NCI-H345 (cell line): ENCODE measurements around the gene NAA60.
"Not testable (repeated sequence)": the region's sequence is repeated elsewhere in the genome, so short reads cannot be mapped to it uniquely, and the experiment has no call there.

Experiments used
- DNase-seq: peaks from one replicate; lab custom pipeline; 2025; lab: John Stamatoyannopoulos, UW

NAA60 gene

DNA sequence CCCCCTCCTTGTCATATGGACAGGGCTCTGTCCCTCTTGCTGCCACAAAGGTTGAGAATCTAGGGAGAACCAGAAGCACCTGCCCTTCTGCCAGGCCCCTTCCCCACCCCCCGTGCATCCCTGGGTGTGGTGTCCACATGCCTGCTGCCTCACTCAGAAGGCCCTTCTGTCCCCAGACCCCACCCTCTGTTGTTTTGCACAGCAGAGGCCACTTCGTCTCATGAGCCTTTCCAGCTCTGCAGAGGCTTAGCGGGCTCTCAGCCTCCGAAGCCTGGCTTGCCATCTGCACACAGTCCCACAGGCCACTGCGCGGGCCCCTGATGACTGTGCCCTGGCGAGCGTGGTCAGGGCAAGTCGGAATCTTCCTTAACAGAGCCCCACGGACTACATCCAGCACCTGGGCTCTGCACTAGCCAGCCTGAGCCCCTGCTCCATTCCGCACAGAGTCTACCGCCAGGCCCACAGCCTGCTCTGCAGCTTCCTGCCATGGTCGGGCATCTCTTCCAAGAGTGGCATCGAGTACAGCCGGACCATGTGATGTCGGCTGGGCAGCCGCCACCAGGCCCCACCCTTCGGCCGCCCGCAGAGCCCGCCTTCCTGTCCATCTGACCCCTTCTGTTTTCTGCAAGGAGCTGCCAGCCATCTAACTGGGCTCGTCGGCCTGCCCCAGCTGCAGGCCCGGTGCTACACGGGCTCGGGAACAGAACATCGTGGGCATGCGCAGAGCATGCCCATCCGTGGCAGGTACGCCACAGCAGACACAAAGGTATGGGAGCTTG is 41.0 kb downstream of the NAA60 start:
- DNase-seq: no peak

DNA sequence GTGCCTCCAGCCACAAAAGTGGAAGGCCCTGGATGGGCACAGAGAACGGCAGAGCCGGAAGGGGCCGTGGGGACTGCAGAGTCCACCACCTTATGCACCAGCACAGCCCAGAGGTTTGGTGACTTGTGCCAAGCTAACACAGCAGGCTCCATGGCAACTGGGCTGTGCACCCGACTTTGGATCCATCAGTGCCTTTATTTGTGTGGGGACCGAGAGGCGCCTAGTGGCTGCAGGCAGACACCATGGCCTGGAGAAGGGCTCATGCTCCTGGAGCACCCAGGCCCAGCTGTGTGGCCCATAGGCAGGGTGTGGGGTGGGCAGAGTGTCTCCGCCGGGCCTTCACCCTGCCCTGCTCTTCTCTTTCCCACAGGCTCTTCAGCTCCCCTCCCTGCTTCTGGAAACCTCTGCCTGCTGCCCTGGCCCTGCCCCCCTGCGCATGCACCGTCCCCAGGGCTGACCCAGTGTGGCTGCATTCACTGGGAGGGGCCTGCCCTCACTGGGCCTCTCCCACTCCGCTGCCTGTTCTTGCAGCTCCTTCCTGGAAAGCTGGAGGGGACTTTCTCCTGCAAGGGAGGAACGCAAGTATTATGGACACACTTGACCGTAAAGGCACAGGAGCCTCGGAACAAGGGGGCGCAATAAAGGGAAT is 41.7 kb downstream of the NAA60 start:
- no peak for DNase-seq

DNA sequence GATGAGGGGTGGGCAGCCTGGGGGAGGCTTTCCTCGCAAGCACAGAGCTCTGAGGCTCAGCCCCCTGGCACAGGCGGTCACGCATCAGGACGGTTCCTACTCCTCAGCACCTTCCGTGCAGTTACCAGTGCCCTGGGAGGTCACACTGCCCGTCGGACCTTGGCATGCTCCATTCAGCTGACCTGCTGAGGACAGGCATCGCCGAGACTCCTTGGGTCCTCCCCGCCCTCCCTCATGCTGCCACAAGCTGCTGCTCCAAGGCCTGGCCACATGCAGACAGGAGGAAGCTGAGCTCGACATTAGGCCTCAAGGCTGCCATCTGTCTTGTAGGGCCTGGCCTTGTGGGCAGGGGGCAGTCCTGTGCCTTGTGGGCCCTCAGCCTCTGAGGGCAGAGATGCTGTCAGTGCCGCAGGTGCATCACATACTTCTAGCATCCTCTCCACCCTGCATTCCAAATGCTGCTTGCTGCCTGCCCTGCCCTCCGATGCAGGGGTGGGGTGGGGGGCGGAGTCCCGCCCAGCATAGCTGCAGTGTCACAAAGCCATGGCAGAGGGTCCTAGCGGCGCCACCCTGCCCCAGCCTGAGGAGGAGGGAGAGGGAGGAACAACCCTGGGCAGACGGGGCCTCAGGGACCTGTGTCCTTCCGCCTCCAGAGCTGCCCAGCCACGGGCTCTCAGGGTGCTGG is 42.5 kb downstream of the NAA60 start:
- no peak for DNase-seq

- no peak for DNase-seq
Observed at GRCh38 chr16:3486506-3487215, 43.2 kb downstream of the NAA60 start.

GRCh38 chr16:3487521-3488410 is 44.3 kb downstream of the NAA60 start:
- DNase-seq: no peak

- DNase-seq: no peak
Observed at GRCh38 chr16:3488801-3489200, 45.3 kb downstream of the NAA60 start.

DNA sequence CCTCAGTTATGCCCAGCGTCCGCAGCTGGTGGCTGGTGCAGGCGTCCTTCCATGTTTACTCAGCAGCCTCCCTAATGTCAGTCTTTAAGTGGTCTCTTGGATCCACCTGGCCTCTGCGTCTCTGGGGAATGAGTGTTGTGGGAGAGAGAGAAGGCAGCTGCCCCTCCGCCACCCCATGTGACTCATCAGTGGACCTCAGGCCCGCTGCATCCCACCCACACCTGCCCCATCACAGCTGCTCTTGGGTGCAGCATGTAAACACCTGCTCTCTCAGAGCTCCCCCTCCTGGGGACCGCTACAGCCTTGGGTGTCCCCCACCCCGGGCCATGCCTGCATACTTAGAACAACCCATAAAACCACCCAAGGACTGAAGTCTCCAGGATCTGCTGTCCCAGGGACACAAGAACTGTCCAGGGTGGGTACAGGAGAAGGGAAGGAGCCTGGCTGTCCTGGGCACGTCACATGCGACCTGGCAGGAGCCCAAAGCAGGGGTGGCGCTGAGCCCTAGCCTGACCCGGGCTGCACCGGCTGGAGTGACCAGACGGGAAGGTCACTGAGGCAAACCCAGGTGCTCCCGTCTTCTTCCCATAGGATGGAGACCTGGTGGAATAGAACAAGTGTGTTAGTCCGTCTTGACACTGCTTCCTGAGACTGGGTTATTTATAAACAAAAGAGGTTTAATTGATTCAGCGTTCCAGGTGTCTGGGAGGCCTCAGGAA is 47.6 kb downstream of the NAA60 start:
- DNase-seq: peak; percentile 62

- no peak for DNase-seq
Observed at GRCh38 chr16:3492356-3492755, 48.9 kb downstream of the NAA60 start.

- no peak for DNase-seq
Observed at GRCh38 chr16:3494386-3494973, 51.0 kb downstream of the NAA60 start.

DNA sequence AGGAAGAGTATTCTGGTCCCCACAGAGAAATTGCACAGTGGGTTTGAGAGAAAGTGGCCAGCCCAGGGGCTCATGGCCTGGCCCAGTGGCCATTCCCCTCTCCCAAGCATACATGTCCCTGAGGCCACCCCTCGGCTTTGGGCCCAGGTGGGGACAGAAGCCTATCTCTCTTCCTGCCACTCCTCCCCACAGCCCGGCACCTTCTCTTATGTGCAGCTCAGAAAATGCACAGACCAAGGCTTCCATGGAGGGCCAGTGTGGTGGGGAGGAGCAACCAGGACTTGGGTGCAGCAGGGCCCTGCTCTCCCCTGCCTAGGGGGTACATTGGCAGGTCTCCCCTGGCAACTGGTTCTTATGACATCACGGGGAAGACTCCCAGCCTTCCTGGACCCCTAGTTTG is 51.7 kb downstream of the NAA60 start, which contains the start of gene C16orf90:
Gene C16orf90, minus strand, starts transcription at position 314 of the 400 bp plus-strand sequence. Its CDS starts 68 bp downstream, at position 246.
- DNase-seq: no peak

GRCh38 chr16:3496386-3496785 is 52.9 kb downstream of the NAA60 start:
- no peak for DNase-seq

DNA sequence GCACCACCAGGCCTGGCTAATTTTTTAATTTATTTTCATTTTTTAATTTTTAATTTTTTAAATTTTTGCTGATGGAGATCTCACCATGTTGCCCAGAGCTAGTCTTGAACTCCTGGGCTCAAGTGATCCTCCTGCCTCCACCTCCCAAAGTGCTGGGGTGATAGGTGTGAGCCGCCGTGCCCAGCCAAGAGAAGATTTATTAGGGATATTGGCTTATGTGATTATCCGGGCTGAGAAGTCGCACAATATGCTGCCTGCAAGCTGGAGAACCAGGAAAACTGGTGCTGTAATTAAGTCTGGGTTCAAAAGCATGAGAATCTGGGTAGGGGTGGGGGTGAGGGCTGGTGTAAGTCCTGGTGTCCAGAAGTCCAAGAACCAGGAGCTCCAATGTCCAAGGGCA is 54.3 kb downstream of the NAA60 start:
- DNase-seq: no peak

- no peak for DNase-seq
Observed at GRCh38 chr16:3498988-3499387, 55.5 kb downstream of the NAA60 start.

GRCh38 chr16:3501412-3501761 is 57.9 kb downstream of the NAA60 start:
- not testable (repeated sequence) for DNase-seq

DNA sequence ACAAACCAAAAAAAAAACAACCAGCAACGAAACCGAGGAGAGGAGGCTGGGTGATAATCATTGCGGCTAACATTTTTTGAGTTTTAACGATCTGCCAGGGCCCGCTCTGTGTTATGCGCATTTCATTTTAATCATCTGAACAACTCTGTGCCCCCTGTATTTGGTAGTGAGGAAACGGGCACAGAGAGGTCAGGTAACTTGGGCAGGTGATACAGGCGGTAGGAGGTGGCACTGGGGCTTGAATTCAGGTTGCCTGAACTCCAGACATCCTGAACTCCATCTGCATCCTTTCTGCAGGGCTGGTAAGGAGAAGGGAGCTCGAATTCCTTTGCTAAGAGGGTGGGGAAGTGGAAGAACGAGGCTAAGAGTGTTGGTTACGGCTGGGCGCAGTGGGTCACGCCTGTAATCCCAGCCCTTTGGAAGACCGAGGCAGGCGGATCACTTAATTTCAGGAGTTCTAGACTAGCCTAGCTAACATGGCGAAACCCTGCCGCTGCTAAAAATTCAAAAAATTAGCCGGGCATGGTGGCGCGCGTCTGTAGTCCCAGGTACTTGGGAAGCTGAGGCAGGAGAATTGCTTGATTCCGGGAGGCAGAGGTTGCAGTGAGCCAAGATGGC is 58.4 kb downstream of the NAA60 start:
- DNase-seq: no peak

DNA sequence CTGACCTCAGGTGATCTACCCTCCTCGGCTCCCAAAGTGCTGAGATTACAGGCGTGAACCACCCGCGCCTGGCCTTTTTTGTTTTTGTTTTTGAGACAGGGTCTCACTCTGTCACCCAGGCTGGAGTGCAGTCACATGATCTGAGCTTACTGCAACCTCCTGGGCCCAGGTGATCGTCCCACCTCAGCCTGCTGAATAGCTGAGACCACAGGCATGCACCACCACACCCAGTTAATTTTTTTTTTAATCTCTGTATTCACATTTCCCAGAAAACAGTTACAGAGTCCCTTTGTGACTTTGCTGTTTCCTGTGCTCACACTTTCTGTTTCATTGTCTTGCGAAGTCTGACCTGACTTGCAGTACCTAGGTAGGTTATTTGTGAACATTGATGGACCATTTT is 60.0 kb downstream of the NAA60 start:
- DNase-seq: no peak

- no peak for DNase-seq
Observed at GRCh38 chr16:3508736-3509135, 65.3 kb downstream of the NAA60 start.

DNA sequence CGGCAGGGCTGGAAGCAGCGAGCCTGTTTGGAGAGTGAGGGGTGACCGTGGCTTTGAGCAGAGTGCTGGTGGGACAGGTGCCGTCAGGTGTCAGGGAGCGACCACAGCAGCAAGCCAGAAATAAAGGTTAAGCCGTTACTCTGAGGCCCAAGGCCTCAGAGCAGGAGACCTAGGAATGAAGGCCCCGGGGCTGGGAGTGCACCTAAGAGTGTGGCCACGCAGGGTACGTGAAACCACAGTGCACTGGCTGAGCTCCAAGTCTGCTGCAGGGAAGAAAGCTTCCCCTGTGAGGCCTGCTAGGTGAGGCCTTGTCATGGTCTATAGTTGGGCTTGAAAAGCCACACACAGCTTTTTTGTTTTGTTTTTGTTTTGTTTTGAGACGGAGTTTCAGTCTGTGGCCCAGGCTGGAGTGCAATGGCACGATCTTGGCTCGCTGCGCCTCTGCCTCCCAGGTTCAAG is 66.0 kb downstream of the NAA60 start:
- DNase-seq: no peak

GRCh38 chr16:3510416-3510815 is 66.9 kb downstream of the NAA60 start:
- no peak for DNase-seq
